ENCODE measurements around the gene UBE2D4.

DNA sequence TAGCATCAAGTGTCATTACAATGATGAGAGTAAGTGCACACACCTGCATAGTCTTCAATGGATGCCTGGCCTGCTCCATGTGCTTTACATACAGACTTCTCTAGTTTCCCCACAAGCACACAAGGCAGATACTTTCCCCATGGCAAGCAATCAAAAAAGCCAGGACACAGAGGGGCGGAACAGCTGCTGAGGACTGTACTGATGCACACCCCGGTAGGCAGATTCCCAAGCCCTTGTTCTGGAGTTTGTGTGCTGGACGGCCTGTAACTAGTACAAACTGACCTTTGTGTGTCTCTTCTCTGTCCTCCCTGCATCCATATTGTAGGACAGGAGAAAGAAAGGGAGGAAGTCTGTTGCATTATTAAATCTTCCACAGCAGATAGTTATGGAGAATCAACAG, 25.8 kb downstream of the UBE2D4 start:
- TF ChIP-seq POLR2AphosphoS5 (IDR thresholded peaks at IDR 0.05; ENCODE audit: low read depth, low read length) (no peak), REST (IDR thresholded peaks at IDR 0.05; ENCODE audit: insufficient read depth in 1 of 2, low read depth in 2 of 2, low read length in 2 of 2) (no peak), TAF1 (IDR thresholded peaks at IDR 0.05; ENCODE audit: borderline replicate concordance, insufficient read depth, low read length) (no peak), SIN3A (IDR thresholded peaks at IDR 0.05; ENCODE audit: borderline replicate concordance, insufficient read depth, low read length) (no peak), FOXP2 (optimal IDR thresholded peaks at IDR 0.05; ENCODE audit: borderline replicate concordance, extremely low read depth, extremely low read length, insufficient read depth) (no peak)
